HG03159 (cell line): Measurements from ENCODE around the gene ADAT1.

Experiments used
- ATAC-seq: cut with Tn5 transposase; IDR thresholded peaks from one replicate; pipeline ENCODE4 v1.9.1; 2021; ENCODE audit warnings: mild to moderate bottlenecking, moderate library complexity; ENCODE audit not compliant: unreplicated experiment

Gene ADAT1

GRCh38 chr16:75578212-75578611 lies 44.9 kb downstream of the ADAT1 start:
- ATAC-seq, result no peak

DNA sequence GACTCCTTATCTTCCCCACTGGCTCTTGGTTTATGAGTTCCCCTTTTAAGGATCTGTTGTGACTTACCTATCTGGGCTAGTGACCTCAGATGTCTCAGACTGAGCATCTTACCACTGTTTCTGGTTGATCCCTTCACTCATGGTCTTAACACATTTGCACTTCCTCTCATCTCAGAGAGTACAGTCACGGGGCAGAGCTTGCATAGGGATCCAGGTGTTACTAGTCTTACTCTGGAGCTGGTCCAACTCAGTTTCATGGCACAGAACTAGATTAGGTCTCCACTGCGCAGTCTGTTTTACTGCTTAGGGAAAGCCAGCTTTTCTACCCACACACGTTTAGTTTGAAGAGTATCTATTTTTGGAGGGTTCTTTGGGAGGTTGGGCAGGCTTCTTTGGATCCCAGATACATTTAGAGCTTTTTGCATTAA lies 46.7 kb downstream of the ADAT1 start:
- ATAC-seq, result peak; percentile 72

- no peak for ATAC-seq
These were observed 47.1 kb downstream of the ADAT1 start for GRCh38 chr16:75575958-75576357.

DNA sequence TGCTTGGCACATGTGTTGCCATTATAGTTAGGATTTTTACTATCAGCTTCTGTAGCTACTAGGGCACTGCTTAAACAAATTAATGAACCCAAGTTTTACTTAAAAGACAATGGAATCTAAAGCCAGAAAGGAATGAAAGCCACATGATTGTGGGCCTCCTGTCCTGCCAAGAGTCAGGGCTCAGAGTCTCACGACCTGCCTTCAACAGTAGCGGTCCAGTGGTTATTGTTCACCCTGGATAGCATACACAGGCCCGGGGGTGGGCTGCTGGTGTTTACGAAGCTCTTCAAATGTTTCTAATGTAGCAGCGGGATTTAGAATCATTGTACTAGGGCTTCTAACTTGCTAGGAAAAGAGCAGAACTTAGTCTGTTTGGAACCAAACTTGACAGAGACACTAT lies 49.1 kb downstream of the ADAT1 start:
- no peak for ATAC-seq

DNA sequence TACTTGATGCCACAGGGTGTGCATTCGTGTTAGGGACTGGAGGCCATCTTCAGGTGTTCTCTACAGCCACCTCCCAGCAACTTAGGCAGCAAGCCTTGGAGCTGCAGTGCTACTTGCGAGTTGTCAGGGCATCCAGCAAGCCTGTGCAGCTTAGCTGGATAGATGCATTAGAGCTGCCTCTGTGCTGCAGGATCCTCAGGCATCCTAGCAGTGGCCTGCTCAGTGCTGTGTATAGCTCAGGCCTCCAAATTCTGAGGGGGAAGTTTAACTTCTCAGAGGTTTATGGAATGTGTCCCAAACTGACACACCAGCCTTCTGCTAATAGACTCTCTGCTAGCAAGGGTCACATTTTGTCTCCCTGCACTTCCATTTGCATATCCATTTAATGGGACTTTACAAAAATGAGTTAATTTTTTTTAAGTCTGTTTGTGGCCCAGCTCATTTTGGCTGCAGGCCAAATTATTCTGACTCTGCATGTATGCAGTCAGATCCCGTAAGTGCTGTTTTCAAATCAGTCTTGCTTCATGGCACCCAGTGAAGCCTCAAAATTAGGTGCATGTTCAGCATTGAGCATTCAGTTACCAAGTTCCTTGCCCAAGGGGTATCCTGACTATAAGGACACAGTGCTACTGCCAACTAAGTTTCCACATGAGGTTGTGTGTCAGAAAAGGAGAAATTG lies 50.1 kb downstream of the ADAT1 start:
- no peak for ATAC-seq

GRCh38 chr16:75570396-75571065 lies 52.5 kb downstream of the ADAT1 start:
- peak; percentile 26 for ATAC-seq

GRCh38 chr16:75567911-75568310 lies 55.2 kb downstream of the ADAT1 start:
- no peak for ATAC-seq

DNA sequence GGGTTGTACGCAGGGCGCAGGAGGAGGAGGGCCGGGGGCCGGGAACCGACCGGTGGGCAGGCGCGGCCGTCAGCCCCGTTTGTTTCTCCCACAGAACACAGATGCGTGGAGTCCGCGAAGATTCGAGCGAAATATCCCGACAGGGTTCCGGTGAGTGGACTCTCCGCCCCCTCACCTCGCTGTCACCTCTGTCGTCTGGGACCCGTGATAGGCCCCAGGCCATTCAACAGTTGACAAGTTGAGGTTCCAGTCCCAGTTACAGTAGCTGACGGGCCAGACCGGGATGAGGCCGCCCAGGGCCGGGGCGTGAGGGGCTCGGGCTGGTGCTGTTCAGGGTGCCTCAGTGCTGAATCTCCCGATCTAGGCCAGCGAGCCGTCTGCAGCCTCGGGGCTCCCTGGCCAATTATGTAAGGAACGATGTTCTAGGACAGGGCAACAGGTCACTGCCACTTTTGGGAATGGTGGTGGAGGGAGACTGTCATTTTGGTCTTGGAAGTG lies 56.3 kb downstream of the ADAT1 start:
- peak; percentile 4 for ATAC-seq

DNA sequence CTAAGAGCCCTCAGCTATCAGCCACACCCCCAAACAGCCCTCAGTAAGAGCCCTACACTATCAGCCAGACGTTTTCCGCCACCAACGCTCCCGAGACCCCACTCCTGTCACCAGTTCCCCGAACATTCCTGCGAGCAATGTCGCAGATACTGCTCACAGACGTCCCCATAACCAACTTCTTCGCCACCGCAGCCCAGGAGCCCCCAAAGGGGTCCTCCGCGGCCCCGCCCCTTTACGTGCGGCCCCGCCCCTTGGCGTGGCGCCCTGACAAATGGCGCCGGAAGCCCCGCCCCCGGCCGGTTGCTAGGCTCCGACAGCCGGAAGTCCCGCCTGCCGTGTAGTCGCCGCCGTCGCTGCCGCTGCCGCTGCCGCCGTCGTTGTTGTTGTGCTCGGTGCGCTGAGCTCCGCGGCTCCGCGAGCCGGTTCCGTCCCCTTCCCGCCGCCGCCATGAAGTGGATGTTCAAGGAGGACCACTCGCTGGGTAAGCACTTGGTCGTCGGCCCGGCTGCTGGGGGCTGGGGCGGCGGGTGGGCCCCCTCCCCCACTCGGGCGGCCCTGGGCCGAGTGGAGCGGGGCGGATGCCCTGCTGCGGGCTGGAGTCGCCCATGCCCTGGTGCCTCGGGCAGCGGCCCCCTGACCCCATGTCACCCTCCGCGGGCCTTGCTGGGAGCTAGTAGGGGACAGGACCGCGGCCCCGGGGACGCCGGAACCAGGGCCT lies 56.9 kb downstream of the ADAT1 start, which contains the start of gene GABARAPL2:
GABARAPL2 (plus strand) TSS at position 340 of the 718 bp plus-strand sequence; CDS start at position 448, 108 bp downstream.
- peak; percentile 70 for ATAC-seq

- peak; percentile 22 for ATAC-seq
These were observed 57.4 kb downstream of the ADAT1 start for GRCh38 chr16:75565640-75566039.

- no peak for ATAC-seq
These were observed 63.3 kb downstream of the ADAT1 start for GRCh38 chr16:75559564-75560372.

DNA sequence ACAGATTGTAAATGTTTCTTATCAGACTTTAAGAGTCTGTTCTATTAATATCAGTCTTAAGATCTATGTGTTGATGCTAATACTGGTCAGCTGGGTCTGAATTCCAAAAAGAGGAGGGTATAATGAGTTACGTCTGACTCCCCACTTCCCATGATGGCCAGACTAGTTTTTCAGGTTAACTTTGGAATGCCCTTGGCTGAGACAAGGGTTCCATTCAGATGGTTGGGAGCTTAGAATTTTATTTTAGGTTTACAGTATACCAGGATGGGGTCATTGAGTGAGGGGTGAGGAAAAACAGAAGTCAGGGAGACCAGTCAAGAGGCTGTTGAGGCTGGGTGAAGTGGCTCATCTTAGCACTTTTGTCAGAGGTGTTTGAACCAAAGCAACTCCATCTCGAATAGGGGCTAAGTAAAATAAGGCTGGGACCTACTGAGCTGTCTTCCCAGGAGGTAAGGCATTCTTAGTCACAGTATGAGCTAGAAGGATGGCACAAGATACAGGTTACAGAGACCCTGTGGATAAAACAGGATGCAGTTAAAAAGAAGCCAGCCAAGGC lies 64.2 kb downstream of the ADAT1 start:
- ATAC-seq, result no peak

- ATAC-seq, result no peak
These were observed 66.6 kb downstream of the ADAT1 start for GRCh38 chr16:75556431-75556950.

DNA sequence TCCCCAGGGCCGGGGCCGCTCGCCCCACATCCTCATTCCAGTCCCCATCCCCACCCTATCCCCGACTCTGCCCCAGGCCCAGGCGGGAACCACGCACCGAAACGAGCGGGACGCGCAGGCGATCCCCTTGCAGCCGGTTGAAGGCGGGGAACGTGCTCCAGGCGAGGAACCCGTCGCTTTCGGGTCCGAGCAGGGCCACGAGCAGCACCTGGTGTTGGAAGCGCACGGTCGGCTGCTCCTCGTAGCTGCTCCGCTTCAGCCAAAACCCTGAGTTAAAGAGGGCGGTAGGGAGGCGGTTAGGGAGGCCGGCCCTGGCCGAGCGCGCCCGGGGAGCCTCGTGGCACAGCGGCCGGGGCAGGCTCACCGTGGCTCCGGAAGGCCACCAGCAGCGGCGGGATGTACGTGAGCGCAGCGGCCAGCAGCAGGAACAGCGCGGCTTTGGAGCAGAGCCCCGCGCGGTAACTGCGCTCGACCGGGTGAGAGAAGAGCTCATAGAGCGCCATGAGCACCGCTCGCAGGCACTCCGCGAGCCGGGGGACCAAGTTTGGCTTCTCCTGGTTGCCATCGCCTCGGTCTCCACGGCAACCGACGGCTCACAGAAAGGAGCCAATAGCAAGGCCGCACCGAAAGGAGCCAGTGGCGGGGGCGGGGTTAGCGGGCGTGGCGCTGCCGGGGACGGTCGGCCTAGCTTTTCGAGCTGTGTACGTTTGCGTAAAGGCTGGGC lies 67.2 kb downstream of the ADAT1 start, which contains the start of gene TMEM231:
TMEM231 (minus strand) TSS at position 546 of the 724 bp plus-strand sequence; CDS start at position 503, 43 bp downstream.
- ATAC-seq, result peak; percentile 98

GRCh38 chr16:75555213-75555706 lies 67.8 kb downstream of the ADAT1 start:
- peak; percentile 17 for ATAC-seq

DNA sequence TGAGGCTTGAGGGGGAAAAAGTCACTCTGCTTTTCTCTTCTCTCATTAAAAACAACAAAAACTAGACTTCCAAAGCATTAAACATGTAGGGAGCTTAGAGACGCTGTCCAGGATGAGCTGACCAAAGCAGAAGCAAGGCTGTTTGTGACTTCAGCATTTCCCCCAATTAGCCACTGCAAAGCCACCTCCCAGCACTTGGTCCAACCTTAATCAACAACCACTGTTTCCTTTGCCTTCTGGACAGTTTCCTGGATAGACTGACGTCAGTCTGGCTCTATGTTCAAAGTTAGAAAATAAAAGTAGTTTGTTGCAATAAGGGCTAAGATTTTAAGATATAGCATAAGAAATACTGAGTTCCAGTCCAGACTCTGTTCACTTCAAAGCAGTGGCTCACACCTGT lies 70.1 kb downstream of the ADAT1 start:
- no peak for ATAC-seq

- ATAC-seq, result peak; percentile 80
These were observed 72.8 kb downstream of the ADAT1 start for GRCh38 chr16:75550211-75550662.
